IPS-18a (cell line): Measurements from ENCODE around the gene UNC80.

Experiments
- H3K27ac ChIP-seq: one replicate; pipeline ENCODE4 v1.5.1; 2013; ENCODE audit warnings: low read length
- H3K27me3 ChIP-seq: one replicate; pipeline ENCODE4 v1.6.1; 2013; ENCODE audit warnings: mild to moderate bottlenecking, low read length; ENCODE audit not compliant: control insufficient read depth, insufficient read depth
- H3K36me3 ChIP-seq: one replicate; pipeline ENCODE4 v1.6.1; 2013; ENCODE audit warnings: low read depth, low read length; ENCODE audit not compliant: control insufficient read depth
- H3K4me1 ChIP-seq: one replicate; pipeline ENCODE4 v1.6.1; 2013; ENCODE audit warnings: low read depth, low read length; ENCODE audit not compliant: control insufficient read depth
- H3K4me3 ChIP-seq: one replicate; pipeline ENCODE4 v1.5.1; 2013; ENCODE audit warnings: low read length
- H3K9ac ChIP-seq: one replicate; pipeline ENCODE4 v1.6.1; 2013; ENCODE audit warnings: mild to moderate bottlenecking, low read length, moderate library complexity
- H3K9me3 ChIP-seq: one replicate; pipeline ENCODE4 v1.6.1; 2013; ENCODE audit warnings: low read depth, low read length; ENCODE audit not compliant: control insufficient read depth

Gene UNC80

DNA sequence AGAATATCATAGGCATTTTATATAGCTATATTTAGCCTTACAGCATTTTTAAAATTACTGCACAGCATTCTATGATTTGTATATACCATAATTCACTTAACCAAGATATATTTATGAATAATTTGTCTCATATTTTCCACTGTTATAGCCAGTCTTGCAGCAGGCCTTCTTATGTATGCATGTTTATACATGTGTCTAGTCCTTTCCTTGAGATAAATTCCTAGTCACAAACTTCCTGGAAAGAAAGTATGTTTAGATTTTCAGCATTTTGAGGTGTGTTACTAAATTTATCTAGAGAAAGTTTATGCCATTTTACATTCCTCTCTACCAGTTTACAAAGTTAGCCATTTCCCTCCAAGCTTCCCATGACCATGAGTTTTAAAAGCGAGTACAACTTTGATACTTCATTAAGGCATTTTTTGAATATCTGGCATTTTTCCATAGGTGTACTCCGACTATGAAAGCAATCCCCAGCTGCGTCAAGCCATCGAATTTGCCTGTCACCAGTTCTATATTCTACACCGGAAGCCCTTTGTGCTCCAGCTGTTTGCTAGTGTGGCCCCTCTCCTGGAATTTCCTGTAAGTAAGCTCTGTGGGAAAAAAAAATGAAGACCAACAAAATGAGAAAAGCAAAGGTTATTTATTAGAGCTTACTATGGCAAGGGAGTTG is 171.4 kb downstream of the UNC80 start:
- Histone ChIP-seq H3K4me1 (no peaks in the 10 kb centered on the region), H3K27ac (no peak overlapping the region), H3K4me3 (no peak overlapping the region), H3K9me3 (no peaks in the 10 kb centered on the region), H3K27me3 (no peaks in the 10 kb centered on the region), H3K9ac (no peak overlapping the region), H3K36me3 (no peaks in the 10 kb centered on the region)

- Histone ChIP-seq H3K4me3 (no peak overlapping the region), H3K27me3 (no peaks in the 10 kb centered on the region), H3K9ac (no peak overlapping the region), H3K36me3 (no peaks in the 10 kb centered on the region), H3K27ac (no peak overlapping the region), H3K4me1 (no peaks in the 10 kb centered on the region), H3K9me3 (no peaks in the 10 kb centered on the region)
Measured at GRCh38 chr2:209943776-209944175, 172.1 kb downstream of the UNC80 start.

GRCh38 chr2:209946539-209946938 is 174.9 kb downstream of the UNC80 start:
- no peaks in the 10 kb centered on the region for H3K9me3 ChIP-seq
- H3K27me3 ChIP-seq, result no peaks in the 10 kb centered on the region
- H3K4me3 ChIP-seq, result no peak overlapping the region
- no peak overlapping the region for H3K27ac ChIP-seq
- no peaks in the 10 kb centered on the region for H3K4me1 ChIP-seq
- no peaks in the 10 kb centered on the region for H3K36me3 ChIP-seq
- no peak overlapping the region for H3K9ac ChIP-seq

DNA sequence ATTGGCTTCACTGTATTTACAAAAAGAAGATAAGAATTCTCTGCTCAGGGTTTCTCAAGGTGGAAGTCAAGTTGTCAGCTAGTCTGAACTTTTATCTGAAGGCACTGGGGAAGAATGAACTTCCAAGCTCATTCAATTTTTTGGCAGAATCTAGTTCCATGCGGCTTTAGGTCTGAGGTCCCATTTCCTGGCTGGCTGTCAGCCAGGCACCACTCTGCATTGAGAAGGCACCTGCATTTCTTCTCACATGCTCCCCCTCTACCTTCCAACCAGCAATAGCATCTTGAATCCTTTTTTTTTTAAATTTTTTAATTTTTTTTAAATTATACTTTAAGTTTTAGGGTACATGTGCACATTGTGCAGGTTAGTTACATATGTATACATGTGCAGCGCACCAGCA is 184.6 kb downstream of the UNC80 start:
- H3K4me1 ChIP-seq, result peaks cover 20% of the 10 kb centered on the region
- no peak overlapping the region for H3K27ac ChIP-seq
- H3K4me3 ChIP-seq, result no peak overlapping the region
- H3K9ac ChIP-seq, result no peak overlapping the region
- H3K36me3 ChIP-seq, result no peaks in the 10 kb centered on the region
- H3K9me3 ChIP-seq, result peaks cover 3% of the 10 kb centered on the region
- peaks cover 37% of the 10 kb centered on the region for H3K27me3 ChIP-seq

DNA sequence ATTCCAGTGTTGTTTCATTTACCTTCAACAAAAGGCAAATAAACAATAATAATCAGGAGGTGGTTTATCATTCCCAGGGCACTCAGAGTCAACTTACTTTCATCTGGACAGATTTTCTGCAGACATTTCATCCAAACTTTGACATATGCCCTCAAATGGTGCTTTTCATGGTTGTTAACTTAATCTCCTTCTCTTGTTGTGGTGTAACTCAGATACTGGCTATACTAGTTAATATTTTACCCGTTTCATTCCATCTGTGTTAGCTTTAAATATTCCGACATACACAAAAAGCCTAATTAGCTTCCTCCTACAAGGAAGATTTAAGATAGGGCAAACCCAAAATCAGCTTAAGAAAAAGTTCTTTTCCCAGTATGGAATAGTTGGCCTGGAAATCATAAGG is 186.4 kb downstream of the UNC80 start:
- Histone ChIP-seq H3K27me3 (peaks cover 37% of the 10 kb centered on the region), H3K4me3 (no peak overlapping the region), H3K9me3 (no peaks in the 10 kb centered on the region), H3K4me1 (peaks cover 21% of the 10 kb centered on the region), H3K9ac (no peak overlapping the region), H3K36me3 (no peaks in the 10 kb centered on the region), H3K27ac (no peak overlapping the region)

- peaks cover 21% of the 10 kb centered on the region for H3K4me1 ChIP-seq
- no peak overlapping the region for H3K9ac ChIP-seq
- H3K9me3 ChIP-seq, result no peaks in the 10 kb centered on the region
- peaks cover 37% of the 10 kb centered on the region for H3K27me3 ChIP-seq
- peak overlapping the region; percentile 47 for H3K4me3 ChIP-seq
- no peak overlapping the region for H3K27ac ChIP-seq
- no peaks in the 10 kb centered on the region for H3K36me3 ChIP-seq
Measured at GRCh38 chr2:209960045-209960444, 188.4 kb downstream of the UNC80 start.

DNA sequence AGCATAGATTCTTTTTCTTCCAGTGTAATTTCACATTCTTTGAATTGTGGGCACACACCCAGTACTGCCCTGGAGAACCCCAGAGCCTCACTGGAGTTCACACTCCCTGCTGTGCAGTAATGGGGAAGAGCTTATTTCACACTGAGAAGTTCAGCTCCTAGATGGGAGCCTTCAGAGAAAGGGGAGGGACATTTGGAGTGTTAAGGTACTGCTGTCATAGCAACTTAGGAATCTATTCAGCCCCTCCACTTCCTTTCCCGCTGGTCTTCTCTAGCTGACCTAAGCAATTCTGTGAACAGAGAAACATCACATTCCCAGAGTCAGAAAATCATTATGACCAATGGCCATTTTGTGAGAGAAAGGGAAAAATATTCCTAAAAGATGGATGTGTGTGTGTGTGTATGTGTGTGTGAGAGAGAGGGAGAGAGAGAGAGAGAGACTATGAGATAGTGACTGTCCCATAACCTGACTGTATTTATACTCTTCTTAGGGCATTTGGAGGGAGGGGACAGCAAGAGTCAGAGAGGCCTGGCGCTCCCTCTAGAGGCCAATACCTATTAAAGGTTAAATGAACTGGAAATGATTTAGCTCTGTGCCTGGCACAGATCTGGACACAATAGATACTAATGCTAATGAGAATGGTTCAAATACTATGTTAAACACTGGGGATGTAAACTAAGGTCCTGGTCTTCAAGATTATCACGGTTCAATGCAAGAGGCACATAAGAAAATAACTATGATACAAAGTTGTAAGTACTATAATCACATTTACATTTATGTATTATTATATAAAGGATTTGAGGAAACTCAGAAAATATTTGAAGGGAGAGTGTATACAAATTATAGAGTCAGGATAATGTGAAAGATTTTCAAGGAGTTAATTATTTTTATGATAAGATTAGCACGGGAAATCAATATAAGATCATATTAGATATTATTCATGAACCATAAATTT is 189.3 kb downstream of the UNC80 start:
- Histone ChIP-seq H3K27me3 (peaks cover 37% of the 10 kb centered on the region), H3K36me3 (no peaks in the 10 kb centered on the region), H3K27ac (no peak overlapping the region), H3K4me1 (peaks cover 21% of the 10 kb centered on the region), H3K4me3 (peak overlapping the region; percentile 47), H3K9ac (peak overlapping the region; percentile 26), H3K9me3 (no peaks in the 10 kb centered on the region)

DNA sequence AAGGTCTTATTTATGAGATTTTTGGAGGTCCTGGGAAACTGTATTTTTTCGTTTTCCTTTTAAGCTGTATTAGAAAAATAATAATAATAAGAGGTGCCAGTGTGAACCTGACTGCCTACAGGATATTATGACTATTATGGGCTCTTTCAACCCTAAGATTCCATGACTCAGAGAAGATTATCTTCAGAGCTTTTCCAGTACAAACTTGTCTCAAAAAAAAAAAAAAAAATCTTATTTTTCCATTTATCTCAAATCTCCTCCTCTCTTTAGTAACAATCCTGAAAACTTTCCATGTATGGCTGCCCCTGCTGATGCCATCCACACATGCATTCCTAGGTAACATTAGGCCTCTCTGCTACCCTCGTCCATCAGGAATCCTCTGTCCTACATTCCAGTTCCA is 194.1 kb downstream of the UNC80 start:
- Histone ChIP-seq H3K4me1 (peaks cover 6% of the 10 kb centered on the region), H3K36me3 (no peaks in the 10 kb centered on the region), H3K27ac (no peak overlapping the region), H3K9me3 (no peaks in the 10 kb centered on the region), H3K9ac (no peak overlapping the region), H3K27me3 (no peaks in the 10 kb centered on the region), H3K4me3 (no peak overlapping the region)

GRCh38 chr2:209969692-209970091 is 198.1 kb downstream of the UNC80 start:
- no peaks in the 10 kb centered on the region for H3K36me3 ChIP-seq
- no peaks in the 10 kb centered on the region for H3K27me3 ChIP-seq
- no peaks in the 10 kb centered on the region for H3K4me1 ChIP-seq
- no peak overlapping the region for H3K4me3 ChIP-seq
- no peak overlapping the region for H3K27ac ChIP-seq
- H3K9me3 ChIP-seq, result no peaks in the 10 kb centered on the region
- no peak overlapping the region for H3K9ac ChIP-seq

- no peaks in the 10 kb centered on the region for H3K4me1 ChIP-seq
- H3K27ac ChIP-seq, result no peak overlapping the region
- no peak overlapping the region for H3K4me3 ChIP-seq
- H3K36me3 ChIP-seq, result no peaks in the 10 kb centered on the region
- no peak overlapping the region for H3K9ac ChIP-seq
- H3K9me3 ChIP-seq, result no peaks in the 10 kb centered on the region
- H3K27me3 ChIP-seq, result no peaks in the 10 kb centered on the region
Measured at GRCh38 chr2:209970271-209970670, 198.6 kb downstream of the UNC80 start.

- Histone ChIP-seq H3K27me3 (no peaks in the 10 kb centered on the region), H3K36me3 (no peaks in the 10 kb centered on the region), H3K9ac (no peak overlapping the region), H3K27ac (no peak overlapping the region), H3K4me3 (no peak overlapping the region), H3K9me3 (no peaks in the 10 kb centered on the region), H3K4me1 (no peaks in the 10 kb centered on the region)
Measured at GRCh38 chr2:209970711-209971110, 199.1 kb downstream of the UNC80 start.
